Stimulated activated CD4-positive, alpha-beta T cell treated with anti-CD3 and anti-CD28 coated beads, Interleukin-4, amount 100 ng/mL, for 48 hours (primary cell): ENCODE data around the gene ARHGAP23.

Experiments
- DNase-seq, 2 donors: peaks; one replicate each; pipeline ENCODE4 v3.0.0-alpha.2; 2020; ENCODE audit warnings: low read depth in 2 of 2

The ARHGAP23 gene

GRCh38 chr17:38549285-38549684 is 121.0 kb downstream of the ARHGAP23 start:
- DNase-seq, result no peak

- DNase-seq, result no peak
These were observed 122.4 kb downstream of the ARHGAP23 start for GRCh38 chr17:38550661-38551060.

GRCh38 chr17:38551121-38551520 is 122.9 kb downstream of the ARHGAP23 start:
- DNase-seq, result no peak

- DNase-seq, result no peak
These were observed 124.1 kb downstream of the ARHGAP23 start for GRCh38 chr17:38552343-38552742.

GRCh38 chr17:38554430-38555350 is 126.4 kb downstream of the ARHGAP23 start:
- DNase-seq, result no peak

- DNase-seq, result no peak
These were observed 128.0 kb downstream of the ARHGAP23 start for GRCh38 chr17:38556239-38556638.

- DNase-seq, result no peak
These were observed 129.1 kb downstream of the ARHGAP23 start for GRCh38 chr17:38557396-38557795.

- peak; percentile 79 to 89 for DNase-seq
These were observed 129.8 kb downstream of the ARHGAP23 start for GRCh38 chr17:38557836-38558727.

GRCh38 chr17:38558728-38559050 is 130.4 kb downstream of the ARHGAP23 start:
- no peak for DNase-seq

- DNase-seq, result peak; percentile 85 to 90
These were observed 131.0 kb downstream of the ARHGAP23 start for GRCh38 chr17:38559051-38559879.

- no peak for DNase-seq
These were observed 131.6 kb downstream of the ARHGAP23 start for GRCh38 chr17:38559880-38560230.

GRCh38 chr17:38560503-38561318 is 132.4 kb downstream of the ARHGAP23 start:
- DNase-seq, result no peak

- DNase-seq, result no peak
These were observed 133.4 kb downstream of the ARHGAP23 start for GRCh38 chr17:38561416-38562214.
